Stomach (tissue), 4 donors: ENCODE data around the gene IL17RE.
A peak's percentile ranks its signal among the peaks of the same experiment; 100 is the strongest.

Source experiments
- POLR2A ChIP-seq, 4 donors: fragments of 450-650 bp; IDR thresholded peaks; one replicate each; pipeline ENCODE4 v1.6.1; 2016; ENCODE audit warnings: antibody characterized with exemption in 4 of 4, control low read depth in 2 of 4, mild to moderate bottlenecking in 1 of 4, moderate library complexity in 1 of 4
- POLR2AphosphoS5 ChIP-seq, 3 donors: sonication (generic); formaldehyde crosslinking; IDR thresholded peaks; one replicate each; pipeline ENCODE4 v1.6.1; 2016; ENCODE audit warnings: antibody characterized with exemption in 3 of 3
- TF ChIP-seq, protein P1 (sequence below), 7 experiments: fragments of 450-650 bp in 4 of 7; fragments of 200-600 bp in 3 of 7; sonication (generic) in 3 of 7; IDR thresholded peaks; one replicate each; pipeline ENCODE4 v1.5.1; 2016 to 2019; ENCODE audit warnings: antibody characterized with exemption in 7 of 7, control low read depth in 2 of 7, mild to moderate bottlenecking in 1 of 7

DNA sequence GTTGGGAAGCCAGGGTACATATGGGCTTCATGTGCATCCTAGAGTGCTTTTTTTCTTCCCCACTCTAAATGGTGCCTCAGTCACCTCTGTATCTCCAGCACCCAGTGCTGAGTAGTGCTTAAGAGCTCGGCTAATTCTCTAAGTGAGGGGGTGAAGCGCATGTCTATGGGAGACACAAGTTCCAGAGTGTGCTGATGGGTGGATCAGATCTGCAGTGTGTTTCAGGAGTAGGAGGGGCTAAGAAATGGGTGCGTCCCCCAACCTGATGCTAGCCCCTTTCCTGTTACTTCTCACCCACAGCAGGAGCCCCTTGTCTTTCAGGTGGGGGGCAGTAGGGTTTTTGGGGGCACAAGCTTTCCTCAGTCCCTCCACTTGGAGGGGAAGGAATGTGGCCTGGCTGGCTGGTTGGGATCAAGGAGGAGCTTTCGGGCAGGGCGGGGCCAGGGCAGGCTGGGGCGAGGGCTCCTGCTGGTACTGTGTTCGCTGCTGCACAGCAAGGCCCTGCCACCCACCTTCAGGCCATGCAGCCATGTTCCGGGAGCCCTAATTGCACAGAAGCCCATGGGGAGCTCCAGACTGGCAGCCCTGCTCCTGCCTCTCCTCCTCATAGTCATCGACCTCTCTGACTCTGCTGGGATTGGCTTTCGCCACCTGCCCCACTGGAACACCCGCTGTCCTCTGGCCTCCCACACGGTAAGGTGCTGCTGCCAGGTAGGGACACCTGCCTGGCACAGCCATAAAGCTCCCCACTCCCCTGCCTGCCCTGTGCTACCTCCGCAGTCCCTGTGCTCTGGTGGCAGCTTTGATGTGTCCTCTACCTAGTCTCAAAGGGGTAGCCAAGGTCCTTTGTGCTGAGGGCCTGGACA is at the start of gene IL17RE:
- TF ChIP-seq, protein P1, sequence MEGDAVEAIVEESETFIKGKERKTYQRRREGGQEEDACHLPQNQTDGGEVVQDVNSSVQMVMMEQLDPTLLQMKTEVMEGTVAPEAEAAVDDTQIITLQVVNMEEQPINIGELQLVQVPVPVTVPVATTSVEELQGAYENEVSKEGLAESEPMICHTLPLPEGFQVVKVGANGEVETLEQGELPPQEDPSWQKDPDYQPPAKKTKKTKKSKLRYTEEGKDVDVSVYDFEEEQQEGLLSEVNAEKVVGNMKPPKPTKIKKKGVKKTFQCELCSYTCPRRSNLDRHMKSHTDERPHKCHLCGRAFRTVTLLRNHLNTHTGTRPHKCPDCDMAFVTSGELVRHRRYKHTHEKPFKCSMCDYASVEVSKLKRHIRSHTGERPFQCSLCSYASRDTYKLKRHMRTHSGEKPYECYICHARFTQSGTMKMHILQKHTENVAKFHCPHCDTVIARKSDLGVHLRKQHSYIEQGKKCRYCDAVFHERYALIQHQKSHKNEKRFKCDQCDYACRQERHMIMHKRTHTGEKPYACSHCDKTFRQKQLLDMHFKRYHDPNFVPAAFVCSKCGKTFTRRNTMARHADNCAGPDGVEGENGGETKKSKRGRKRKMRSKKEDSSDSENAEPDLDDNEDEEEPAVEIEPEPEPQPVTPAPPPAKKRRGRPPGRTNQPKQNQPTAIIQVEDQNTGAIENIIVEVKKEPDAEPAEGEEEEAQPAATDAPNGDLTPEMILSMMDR (IDR thresholded peaks at IDR 0.05): no peak
- TF ChIP-seq POLR2AphosphoS5 (IDR thresholded peaks at IDR 0.05) (peak in 2 of 3 donors; percentile 42 to 80), POLR2A (IDR thresholded peaks at IDR 0.05) (peak in 1 of 4 donors; percentile 21)
